WI38 (cell line): Measurements from ENCODE around the gene ABCB11.

Experiments used
- H3K4me3 ChIP-seq: 2 replicates; pipeline ENCODE4 v1.5.1; 2011; ENCODE audit warnings: low read depth, mild to moderate bottlenecking, control low read depth, low read length
- TF ChIP-seq, protein P1 (sequence below): IDR thresholded peaks from 2 replicates; pipeline ENCODE4 v1.5.1; 2012; ENCODE audit warnings: low read depth, mild to moderate bottlenecking, control low read depth, low read length

Gene ABCB11

DNA sequence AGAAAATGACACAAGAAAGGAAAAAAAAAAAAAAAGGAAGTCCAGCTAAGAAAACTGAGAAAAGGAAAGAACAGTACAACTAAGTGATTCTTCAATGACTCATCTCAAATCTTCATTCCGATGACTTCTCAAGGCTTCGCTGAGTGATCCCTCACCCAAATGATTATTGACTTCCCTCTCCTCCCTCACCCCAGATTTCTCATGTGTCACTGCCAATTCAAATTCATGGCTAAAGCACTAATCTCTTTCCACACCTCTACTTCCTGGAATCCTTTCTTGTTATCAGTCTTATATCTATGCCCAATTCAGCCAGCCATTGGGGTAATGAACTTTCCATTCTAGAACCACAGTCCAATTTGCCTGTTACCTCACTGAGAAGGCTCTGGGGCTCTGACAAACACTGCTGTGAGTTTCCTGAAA, 7.2 kb upstream of the ABCB11 start:
- TF ChIP-seq, protein P1, sequence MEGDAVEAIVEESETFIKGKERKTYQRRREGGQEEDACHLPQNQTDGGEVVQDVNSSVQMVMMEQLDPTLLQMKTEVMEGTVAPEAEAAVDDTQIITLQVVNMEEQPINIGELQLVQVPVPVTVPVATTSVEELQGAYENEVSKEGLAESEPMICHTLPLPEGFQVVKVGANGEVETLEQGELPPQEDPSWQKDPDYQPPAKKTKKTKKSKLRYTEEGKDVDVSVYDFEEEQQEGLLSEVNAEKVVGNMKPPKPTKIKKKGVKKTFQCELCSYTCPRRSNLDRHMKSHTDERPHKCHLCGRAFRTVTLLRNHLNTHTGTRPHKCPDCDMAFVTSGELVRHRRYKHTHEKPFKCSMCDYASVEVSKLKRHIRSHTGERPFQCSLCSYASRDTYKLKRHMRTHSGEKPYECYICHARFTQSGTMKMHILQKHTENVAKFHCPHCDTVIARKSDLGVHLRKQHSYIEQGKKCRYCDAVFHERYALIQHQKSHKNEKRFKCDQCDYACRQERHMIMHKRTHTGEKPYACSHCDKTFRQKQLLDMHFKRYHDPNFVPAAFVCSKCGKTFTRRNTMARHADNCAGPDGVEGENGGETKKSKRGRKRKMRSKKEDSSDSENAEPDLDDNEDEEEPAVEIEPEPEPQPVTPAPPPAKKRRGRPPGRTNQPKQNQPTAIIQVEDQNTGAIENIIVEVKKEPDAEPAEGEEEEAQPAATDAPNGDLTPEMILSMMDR, result no peak
- H3K4me3 ChIP-seq, result no peak overlapping the region

DNA sequence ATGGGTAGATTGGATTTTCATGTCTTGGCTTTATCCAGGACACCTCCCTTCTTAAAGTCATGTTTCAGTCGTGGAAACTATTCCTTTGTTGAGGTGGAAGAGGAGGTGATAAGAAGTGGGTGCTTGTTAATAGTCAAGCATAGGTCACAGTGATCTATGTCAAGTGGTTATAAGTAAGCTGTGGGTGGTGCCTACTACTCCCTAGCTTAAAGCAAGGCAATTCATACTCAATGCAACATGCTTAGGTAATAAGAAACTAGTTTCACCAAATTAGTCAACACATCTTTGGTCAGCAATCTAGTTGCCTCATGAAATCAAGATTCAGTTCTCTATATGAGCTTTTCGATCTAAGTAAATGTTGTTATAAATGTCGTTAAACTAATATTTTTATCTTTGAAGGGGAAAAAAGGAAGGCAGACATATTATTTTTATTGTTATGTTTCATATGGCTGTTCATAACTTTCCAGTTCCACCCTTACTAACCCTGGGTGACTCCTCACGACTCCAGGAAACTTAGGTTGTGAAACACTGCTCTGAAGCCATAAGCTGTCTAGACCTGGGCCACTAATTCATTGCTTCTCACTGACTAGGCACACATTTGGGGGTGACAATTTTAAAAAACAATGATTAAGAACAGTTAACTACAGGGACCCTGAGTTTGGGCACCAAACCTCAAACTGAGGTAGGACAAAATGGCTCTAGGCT, 5.8 kb upstream of the ABCB11 start:
- TF ChIP-seq, protein P1, result no peak

DNA sequence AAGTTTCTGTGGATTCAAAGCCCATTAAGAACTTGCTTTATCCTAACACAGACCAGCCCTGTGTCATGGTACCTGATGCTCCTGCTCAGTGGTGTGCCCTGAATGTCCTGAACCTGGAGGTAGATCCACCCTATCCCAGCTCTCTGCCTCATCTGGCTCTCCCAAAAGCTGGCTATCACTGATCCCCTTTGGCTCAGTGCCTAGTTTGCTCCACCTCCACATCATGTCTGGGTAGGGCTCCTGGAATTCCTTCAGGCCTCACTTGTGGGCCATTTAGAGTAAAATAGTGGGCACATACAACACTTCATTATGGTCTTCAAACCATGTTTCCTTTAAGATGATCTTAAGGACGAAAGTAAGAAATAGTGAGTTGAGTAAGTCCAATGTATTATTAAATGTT, 4.8 kb upstream of the ABCB11 start:
- TF ChIP-seq, protein P1, result no peak
- H3K4me3 ChIP-seq, result no peak overlapping the region

More for the DNA sequence above, 5.8 kb upstream of the ABCB11 start:
- no peak overlapping the region for H3K4me3 ChIP-seq

DNA sequence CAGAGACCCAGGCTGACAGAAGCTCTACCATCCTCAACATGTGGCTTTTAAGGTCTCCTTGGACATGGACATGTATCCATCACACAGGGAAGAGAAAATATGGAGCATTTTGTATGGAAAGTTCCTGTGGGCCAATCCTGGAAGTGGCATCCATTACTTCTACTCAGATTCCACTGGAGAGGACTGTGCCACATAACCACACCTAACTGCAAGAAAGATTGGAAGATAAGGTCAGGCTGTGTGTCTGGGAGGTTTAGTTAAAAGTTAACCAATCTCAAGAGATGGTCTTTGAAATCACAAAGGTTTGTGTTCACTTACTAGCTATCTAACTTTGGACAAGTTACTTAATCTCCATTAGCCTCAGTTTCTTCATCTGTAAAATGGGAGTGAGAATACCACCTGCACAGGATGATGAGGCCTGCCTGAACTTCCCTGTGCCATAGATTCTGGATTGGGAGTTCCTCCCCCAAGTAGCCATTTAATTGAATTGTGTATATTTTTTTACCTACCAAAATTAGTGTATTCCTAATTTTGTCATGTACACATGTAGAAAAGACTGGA, 3.9 kb upstream of the ABCB11 start:
- TF ChIP-seq, protein P1, result no peak
- H3K4me3 ChIP-seq, result no peak overlapping the region

DNA sequence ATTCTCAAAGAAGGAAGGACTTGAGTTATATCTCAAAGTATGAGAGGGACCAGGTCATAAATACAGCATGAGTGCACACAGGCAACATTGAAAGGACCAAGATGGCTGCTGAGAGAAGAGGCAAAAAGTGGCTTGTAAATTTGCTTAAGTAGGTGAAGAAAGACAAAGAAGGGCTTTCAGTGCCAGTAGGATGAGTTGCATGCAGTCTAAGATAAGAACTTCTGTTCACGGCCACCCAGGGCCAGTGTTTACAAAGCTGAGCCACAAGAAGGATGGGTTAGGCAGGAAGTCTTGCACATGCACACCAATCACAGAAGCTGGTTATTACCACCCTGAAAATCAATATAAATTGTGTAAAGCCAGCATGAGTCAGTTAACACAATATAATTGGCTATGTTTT, 3.1 kb upstream of the ABCB11 start:
- no peak overlapping the region for H3K4me3 ChIP-seq
- TF ChIP-seq, protein P1, result no peak

DNA sequence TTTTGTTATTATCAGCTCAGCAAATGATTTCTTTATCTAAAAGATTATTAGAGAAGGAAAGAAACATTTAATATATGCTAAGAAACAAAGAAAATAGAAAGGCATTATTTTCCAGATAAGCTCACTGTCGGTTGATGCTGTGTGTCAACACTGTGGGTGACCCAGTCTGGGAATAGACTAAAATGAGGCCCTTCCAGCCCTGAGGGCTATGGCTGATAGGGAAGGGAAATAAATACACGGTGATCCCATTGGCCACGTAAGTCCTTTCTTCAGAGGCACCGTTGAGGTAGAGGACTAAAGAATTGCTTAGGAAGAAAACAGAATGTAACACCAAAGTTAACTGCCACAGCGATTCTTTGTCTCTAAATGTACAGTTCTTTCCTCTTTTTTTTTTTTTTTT, 1.8 kb downstream of the ABCB11 start:
- H3K4me3 ChIP-seq, result no peak overlapping the region
- TF ChIP-seq, protein P1, result no peak

DNA sequence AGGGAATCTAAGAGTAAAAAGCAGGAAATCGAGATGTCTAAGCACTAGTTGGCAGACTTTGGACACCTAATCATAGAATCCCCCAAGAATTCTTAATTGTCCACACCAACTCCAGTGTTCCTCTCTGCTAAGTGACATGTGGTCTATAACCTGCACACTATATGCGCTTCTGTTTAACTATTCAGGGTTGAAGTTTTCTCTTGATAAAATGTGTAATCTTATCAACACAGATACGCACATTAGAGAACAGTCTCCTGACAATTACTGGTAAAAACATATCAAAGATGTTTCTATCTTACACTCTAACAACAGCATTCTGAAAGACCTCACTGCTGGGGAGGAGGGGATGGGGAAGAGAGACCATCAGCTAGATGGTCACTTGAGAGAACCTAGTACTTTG, 3.9 kb downstream of the ABCB11 start:
- no peak overlapping the region for H3K4me3 ChIP-seq
- TF ChIP-seq, protein P1, result no peak
